Stimulated activated CD4-positive, alpha-beta T cell treated with anti-CD3 and anti-CD28 coated beads, Interleukin-2, amount 100 ng/mL, for 48 hours (primary cell): ENCODE results near the gene KLF13.

Experiments
- DNase-seq, 2 donors: peaks; one replicate each; pipeline ENCODE4 v3.0.0-alpha.2; 2020

KLF13 gene

DNA sequence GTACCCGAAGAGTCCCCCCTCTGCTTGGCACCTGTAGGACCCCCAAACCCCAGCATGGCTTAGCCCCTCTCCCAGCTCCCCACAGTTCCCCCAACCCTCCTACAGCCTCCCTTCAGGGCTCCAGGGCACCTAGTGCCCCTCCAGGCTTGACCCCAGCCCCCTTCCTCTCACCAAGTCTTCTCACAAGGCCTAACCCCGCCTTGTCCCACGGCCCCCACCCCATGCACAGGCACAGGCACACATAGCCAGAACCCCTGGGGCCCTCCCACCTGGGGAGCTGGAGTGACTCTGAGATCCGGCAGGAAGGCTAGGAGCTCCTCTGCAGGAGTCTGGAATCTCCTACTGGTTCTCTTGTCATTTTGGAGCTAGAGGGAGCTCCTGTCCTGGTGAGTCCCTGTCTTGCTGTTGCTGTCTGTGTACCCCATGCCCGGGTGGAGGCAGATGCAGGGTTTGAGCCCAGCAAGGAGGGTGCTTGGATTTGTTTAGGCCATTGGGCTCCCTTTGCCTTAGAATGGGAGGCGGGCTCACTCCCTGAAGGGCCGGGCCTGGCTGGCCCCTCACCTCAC is 39.6 kb downstream of the KLF13 start:
- DNase-seq = no peak

DNA sequence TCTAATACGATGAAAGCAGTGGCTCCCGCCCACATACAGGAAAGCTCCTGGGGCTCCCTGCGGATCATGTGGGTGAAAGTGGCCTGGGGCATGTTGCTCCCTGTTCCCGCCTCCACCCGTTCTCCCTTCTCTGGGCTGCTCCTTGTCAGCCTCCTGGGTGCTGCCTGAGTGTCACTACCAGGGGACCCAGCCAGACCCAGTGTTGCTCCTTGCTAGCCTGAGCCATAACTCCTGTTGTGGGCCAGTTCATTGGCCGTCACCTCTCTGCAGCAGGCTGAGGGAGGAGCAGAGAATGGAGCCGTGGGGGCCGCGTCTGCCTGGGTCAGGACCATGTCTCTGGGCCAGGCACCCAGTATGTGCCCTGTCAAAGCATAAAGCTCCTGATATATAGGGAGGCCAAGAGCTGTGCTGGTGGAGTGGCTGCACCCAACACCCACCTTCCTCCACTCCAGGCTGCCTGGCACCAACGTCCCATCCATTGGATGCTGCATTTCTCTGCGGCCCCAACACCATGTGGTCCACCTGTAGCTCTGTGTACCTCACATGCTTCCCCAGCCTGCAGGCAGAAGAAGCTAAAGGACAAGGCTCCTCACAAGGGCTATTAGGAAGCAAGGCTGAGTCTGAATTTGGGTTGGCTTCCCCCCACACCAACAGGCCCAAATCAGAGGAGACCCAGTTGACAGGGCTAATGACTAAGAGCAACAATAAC is 40.5 kb downstream of the KLF13 start:
- DNase-seq = no peak

DNA sequence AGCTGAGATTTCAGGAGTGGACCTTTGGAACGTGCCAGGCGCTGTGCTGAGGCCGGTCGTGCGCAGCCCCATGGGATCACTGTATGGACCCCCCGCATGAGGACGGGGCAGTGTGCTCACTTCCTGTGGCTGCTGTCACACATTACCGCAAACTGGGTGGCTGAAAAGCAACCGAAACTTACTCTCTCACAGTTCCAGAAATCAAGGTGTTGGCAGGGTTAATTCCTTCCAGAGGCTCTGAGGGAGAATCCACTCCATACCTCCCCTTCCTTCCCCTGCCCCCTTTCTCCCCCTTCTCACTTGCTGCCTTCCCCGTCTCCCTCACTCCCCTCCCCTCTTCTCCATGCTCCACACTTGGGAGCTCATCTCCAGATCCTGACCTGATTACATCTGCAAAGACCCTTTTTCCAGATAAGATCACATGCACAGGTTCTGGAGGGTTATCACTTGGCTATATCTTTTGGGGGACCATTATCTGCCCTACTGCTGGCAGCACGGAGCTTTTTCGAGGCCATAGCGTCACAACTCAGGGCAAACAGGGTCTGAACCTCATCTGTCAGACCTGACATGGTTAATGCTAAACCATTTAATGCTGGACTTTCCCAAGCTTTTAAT is 41.2 kb downstream of the KLF13 start:
- no peak for DNase-seq

DNA sequence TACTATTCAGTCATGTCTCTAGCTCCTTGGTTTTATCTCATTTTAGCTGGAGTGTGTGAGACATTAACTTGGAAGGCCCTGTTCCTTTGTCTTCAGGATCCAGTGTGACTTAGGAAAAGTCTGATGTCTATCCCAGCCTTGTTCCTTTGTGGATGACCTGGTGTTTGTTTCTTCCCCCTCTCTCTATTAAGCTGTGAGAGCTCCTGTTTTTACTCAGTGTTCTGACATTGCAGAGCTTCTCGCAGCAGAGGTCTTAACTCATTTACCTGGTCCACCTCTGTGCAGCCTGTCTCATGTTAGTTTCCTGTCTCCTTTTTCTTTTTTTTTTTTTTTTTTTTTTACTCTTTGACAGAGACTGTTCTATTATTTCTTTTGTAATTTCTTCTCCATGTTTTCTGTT is 43.1 kb downstream of the KLF13 start:
- DNase-seq = no peak

DNA sequence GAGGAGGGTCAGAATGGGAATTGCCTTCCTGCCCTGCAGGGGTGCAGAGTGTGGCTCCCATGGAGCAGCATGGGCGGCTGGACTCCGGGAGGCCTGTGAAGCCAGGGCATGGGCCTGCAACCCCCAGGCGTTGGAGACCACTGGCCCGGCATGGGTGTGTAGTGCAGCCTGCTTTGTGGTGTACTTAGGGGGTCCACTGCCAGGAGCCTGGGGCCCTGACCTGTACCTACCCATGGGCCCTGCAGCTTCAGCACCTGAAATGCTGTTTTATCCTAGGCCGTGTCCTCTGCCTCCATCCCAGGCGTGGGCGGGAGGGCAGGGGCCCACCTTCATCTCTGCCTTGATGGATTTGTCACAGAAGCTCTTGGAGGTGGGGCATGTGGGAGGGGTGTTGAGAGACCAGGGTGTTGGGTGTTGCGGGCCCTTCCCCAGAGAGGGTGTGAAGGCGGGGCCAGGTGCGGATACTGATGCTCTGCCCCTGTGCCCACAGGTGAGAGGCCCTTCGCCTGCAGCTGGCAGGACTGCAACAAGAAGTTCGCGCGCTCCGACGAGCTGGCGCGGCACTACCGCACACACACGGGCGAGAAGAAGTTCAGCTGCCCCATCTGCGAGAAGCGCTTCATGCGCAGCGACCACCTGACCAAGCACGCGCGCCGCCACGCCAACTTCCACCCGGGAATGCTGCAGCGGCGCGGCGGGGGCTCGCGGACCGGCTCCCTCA is 45.0 kb downstream of the KLF13 start:
- no peak for DNase-seq

DNA sequence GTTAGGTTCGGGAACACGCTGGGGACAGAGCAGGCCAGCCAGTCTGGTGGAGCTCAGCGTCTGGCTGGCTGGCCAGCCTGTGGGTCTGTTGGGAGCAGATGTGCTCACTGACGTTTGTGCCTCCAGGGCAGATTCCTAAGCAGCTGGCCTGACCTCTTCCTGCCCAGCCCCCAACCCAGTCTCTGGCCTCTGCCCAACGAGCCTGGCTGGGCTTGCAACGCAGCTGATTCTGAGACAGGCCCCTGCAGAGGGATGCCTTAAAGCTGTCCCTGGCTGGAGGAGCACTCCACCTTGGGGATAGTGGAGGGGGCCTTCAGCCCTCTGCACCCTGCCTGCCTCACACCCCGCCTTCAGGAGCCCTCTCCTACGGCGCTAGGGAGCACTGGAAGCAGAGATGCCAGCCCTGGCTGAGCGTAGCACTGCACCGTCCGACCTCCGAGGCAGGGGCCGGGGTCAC is 46.0 kb downstream of the KLF13 start:
- no peak for DNase-seq

DNA sequence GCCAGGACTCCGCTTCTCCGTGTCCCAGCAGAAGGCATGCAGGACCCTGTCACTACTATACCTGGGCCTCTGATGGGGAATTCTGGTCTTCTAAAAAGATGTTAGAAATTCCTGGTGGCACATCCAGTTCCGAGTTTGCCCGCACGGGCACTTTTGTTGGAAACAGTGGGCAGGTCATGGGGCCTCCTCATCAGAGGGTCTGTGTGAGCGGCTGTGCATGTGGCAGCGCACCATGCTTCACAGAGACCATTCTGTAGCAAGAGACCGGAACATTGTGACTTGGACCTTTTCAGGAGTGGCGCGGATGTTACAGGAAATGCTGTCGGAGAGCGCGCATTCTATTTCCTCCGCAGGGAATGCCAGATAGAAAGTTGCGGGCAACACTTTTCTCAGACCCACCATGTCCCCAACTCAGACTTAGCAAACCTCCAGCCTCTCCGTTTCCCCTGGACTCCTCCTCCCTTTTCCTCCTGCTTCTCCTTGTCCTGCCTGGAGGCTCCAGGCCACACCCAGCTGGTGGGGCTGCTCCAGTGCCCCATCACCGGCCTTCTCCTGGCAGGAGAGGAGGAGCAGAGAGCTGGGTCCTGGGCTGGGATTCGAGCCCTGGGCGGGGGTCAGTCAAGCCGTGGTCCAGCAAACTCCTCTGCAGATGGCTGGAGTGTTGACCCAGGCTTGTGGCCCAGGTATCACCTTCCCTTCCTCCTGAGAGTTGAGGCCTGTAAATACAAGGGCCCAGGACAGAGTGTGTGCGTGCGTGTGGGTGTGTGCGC is 46.6 kb downstream of the KLF13 start:
- no peak for DNase-seq

DNA sequence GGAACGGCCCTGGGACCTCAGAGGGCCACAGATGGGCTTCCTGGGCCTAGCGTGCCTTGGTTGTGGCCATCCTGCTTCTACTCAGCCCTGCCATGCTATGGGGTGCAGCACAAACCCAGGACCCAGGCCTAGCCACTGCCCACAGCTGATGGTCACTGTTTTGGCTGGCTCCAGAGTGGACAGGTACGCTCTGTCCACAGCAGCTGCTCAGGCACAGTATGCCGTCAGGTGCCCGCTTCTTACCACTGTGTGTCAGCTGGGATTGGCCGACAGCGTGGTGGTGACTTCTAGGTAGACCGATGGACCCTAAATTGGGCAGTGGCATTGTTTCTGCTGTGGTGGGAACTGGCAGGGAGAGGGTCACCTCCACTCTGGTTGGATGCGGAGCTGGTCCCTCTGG is 47.3 kb downstream of the KLF13 start:
- DNase-seq = no peak

DNA sequence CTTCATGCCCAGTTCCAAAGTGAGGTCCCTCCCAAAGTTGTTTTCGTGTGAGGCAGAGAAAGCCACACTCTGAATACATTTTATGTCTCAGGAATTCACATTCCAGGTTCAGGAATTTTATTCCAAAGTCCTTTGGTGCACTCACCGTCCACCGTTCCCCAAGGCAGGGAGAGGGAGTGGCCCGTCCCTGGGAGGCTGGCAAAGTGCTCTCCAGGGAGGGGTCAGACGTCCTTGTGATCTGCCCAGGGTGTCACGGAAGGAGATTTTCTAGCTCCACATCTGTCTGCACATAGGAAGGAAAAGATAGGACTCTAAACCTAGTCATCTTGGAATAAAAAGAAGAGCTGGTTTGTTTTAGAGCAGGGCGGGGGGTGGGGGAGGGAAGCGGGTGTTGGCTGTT is 47.9 kb downstream of the KLF13 start:
- no peak for DNase-seq

DNA sequence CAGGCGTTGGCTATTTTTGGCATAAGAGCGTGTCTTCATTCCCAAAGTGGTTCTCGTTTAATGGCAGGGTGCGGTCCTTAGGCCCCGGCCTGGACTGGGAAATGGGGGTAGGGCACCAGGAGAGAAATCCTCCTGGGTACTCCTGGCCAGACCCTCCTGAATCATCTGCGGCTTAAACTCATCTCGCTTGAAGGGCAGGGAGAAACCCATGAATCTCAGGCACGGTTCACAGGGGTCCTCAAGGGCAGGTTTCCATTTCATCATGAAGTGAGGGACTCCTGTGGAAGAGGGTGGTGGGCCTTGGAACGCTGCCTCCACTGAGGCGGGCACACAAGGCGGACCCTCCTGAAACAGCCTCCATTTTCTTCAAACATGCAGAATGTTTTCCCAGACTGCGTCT is 48.4 kb downstream of the KLF13 start:
- DNase-seq = no peak

DNA sequence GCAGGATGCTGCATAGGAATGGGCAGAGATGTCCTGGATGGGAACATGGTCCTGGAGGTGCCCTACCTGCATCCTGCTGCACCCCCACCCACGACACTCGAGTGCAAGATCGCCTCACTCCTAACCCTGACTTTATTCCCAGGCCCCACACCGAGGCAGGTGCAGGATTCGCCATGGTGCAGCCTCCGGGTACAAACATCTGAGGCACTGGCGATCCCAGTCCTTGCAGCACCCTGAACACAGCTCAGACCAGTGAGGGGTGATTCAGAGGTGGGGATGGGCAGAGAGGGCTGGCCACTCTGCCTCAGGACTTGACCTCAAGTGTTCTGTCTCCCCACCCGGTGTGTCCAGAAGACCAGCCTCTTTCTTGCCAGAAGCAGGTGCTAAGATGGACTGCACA is 49.1 kb downstream of the KLF13 start:
- DNase-seq = no peak

DNA sequence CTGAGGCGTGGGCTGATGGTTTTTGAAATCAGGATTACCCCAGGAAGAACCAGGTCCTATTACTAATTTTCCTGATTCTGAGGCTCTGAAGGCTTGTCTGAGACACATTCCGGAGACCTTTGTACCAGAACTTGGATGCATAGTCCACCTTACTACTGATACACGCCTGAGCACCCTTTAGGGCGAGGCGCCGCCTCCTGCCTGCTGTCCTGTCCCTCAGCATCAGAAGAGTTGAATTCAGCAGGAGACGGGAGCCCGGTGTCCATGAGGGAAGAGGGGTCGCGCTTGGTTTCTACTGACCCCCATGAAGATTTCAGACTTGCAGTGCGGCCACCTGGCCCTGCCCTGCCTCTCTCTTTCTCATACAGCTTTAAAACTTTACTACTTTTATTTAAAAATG is 49.9 kb downstream of the KLF13 start:
- no peak for DNase-seq

DNA sequence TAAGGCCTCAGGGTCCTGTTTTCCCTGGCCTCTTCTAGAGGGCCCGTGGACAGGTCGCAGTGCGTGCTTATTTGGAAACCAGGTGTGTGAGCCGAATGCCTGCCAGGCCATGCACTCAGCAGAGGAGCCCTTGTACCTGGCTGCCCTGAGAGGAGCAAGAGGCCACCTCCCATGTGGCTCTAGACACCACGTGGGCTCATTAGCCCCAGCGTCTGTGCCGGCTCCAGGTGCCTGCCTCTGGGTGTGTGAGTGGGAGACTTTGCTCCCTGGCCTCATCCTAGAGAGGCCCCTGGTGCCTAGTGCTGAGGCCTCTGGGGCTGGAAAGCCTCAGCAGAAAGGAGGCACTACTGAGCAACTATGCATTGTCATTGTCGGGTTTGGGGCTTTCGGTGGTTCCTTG is 50.4 kb downstream of the KLF13 start:
- no peak for DNase-seq

DNA sequence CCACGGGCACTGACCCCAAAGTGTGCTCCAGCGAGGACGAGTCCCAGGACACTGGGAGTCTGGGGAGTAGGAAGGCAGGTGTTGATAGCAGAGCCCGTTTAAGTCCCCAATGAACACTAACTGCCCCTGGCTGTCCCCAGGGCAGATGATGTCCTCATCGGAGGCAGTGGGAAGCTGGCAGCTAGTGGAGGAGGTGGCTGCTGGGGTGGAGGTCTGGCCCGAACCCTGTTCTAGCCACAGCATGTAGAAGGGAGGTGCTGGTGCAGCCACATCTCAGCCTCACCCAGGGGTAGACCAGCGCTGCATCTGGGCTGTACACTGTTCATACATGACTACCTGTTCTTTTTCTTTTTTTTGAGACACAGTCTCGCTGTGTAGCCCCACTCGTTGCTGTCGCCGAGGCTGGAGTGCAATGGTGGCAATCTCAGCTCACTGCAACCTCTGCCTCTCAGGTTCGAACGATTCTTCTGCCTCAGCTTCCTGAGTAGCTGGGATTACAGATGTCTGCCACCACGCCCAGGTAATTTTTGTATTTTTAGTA is 51.8 kb downstream of the KLF13 start:
- no peak for DNase-seq

DNA sequence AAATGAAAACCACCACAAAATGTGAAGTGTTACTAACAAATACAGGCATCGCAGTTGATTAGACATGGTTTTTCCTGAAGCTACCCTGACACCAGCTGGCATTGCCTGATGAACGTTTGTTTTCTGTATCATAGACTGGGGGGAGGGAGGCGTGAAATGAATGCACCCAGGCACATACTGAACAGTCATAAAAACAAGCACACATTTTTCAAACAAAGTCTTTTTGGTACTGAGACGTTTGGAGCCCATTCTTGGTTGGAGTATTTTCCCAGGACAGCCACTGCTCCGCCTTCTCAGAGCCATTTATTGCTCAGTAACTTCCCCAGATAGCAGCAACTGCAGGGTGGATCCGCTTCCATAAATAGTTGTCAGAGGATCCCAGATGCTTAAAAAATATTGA is 52.4 kb downstream of the KLF13 start:
- DNase-seq = no peak

DNA sequence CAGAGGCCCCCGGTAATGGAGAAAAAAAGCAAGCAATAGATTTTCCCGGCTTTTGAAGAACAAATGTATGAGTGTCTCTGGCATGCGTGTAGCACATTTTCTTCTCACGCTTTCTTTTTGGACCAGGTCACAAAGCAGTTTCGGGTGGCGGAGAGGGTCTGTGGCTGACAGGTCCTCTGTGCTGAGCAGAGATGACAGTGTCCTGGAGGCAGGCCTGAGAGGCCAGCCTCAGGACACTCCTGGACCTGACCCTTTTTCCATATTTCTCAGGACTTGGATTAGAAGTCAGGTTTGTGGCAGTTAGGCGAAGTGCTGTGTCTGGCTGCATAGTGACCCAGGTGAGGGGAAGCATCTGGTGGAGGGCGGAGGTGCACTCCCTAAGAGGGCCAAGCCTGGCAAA is 52.9 kb downstream of the KLF13 start:
- DNase-seq = no peak

DNA sequence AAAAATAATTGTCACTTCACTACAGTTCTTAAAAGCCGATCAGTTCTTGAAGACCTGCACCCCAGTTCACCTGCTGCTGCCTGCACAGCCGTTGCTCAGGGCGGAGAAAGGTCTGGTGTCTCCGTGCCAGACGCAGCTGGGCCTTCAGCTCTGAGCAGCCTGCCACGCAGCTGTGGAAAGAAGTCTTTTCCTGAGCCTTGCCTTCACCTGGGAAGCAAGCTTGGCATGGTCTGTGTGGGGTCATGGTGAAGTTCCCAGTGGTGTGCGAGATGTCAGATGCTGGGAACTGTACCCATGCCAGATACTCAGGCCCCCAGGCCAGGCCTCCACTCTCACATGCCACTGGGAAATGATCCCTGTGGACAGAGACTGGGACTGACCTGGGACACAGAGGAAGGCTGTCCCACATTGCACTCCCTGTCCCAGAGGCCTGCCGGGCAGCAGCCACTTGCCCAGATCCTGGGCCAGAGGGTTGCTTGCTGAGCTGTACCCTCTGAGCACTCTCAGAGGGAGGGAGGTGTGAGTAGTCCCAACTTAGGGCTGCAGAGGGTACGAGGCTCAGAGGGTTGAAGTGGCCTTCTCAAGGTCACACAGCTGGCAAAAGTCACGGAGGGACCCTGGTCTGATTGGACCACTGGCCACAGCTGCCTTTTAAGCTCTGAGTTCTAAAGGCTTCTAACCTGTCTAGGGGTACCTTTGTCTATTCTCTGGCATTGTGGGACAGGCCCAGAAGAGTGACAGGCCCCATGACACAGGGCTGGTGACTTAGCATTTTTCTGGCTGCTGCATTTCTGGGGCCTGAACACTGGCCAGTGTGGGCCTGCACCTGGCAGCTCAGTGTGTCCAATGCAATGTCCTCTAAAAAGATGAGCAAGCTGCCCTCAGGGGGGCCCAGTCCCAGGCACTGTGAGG is 55.4 kb downstream of the KLF13 start:
- no peak for DNase-seq

DNA sequence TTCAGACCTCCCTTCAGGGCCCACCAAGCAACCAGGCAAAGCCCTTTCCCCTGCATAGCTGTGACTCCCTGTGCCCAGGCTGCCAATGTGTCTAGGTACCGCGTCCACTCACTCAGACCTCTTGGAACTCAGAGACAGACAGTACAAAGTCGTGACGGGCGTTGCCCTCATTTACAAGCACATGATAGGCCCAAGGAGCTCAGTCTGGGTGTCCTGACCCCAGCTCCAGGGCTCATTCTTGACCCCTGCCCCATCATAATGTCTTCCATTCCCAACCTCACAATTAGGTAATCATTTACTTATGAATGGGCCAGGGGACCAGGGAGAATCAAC is 56.0 kb downstream of the KLF13 start:
- no peak for DNase-seq

DNA sequence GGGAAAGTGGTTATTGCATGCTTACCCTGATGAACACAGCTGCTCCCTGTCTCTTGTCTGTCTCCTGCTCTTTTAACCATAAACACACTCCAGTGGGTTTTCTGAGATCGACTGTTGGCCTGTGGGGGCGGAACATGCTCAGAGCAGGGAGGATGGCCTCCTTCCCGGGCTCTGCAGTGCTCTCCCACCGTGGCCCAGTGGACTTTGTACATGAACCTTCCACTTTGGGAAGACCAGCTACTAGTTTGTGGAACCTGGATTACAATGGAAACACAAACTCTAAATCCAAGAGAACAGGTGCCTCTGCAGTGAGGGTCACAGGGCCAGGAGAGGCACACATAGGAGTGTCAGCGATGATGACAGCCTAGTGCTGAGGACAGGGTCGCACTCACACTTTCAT is 56.5 kb downstream of the KLF13 start:
- no peak for DNase-seq

DNA sequence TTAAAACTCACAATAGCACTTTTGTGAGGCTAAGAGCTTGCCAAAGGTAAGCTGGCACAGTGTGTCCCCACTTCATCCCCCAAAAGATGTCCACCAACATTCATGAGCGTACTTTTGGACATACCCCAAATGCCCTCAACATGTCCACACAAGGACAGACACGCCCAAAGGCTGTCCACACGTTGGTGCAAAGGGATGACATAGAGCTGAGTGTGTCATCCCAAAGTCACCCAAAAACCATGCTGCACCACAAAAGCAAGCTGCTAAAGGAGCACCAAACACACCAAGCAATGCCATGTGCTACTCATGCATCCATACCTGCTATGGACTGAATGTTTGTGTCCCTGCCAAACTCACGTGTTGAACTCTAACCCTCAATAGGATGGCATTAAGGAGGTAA is 57.9 kb downstream of the KLF13 start:
- no peak for DNase-seq

DNA sequence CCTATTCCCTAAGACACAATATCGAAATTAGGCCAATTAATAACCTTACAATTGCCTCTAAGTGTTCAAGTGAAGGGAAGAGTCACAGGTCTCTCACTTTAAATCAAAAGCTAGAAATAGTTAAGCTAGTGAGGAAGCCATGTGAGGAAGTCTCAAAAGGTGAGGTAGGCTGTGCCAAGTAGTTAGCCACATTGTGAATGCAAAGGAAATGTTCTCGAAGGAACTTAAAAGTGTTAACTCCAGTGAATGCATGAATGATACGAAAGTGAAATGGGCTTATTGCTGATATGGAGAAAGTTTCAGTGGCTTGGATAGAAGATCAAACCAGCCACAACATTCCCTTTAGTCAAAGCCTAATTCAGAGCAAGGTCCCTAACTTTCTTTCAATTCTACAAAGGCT is 59.1 kb downstream of the KLF13 start:
- DNase-seq = no peak

DNA sequence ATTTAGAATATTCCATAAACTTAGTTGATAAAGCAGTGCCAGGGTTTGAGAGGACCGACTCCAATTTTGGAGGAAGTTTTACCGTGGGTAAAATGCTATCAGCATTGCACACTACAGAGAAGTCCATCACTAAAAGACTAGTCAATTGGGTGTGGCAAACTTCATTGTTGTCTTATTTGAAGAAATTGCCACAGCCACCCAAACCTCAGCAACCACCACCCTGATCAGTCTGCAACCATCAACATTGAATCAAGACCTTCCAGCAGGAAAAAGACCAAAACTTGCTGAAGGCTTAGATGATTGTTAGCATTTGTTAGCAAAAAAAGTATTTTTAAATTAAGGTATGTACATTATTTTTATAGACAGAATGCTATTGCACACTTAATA is 60.5 kb downstream of the KLF13 start:
- DNase-seq = no peak
